HG03432 (cell line): ENCODE results near the gene DDX56.

Source experiments
- ATAC-seq: cut with Tn5 transposase; IDR thresholded peaks from one replicate; pipeline ENCODE4 v1.9.1; 2021; ENCODE audit warnings: mild to moderate bottlenecking, moderate library complexity; ENCODE audit not compliant: unreplicated experiment

DDX56 gene

GRCh38 chr7:44573464-44574286 is at the start of gene DDX56:
Gene DDX56 (minus strand): TSS chr7:44573908. CDS start chr7:44573895, 13 bp downstream.
- ATAC-seq: peak; percentile 93

- peak; percentile 79 for ATAC-seq
These were observed 48.8 kb upstream of the DDX56 start for GRCh38 chr7:44622342-44623151.

GRCh38 chr7:44621750-44622103 is 48.0 kb upstream of the DDX56 start:
- ATAC-seq: no peak

- ATAC-seq: no peak
These were observed 47.5 kb upstream of the DDX56 start for GRCh38 chr7:44621034-44621749.

DNA sequence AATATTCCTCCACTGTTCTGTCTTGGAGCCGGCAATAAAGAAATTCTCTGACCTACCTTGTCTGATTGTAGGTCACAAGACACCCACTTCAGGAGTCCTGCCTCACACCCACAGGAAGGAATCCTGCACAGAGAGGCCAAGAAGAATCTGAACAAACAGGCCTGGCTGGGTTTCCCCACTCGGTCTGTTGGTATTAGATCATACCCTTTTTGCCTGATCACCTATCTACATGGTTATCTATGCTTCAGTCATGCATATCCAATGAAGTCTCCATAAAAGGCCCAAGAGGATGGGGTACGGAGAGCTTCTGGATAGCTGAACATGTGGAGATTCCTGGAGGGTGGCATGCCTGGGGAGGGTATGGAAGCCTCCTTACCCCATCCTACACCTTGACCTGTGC is 45.0 kb upstream of the DDX56 start:
- ATAC-seq: no peak

GRCh38 chr7:44618045-44618444 is 44.3 kb upstream of the DDX56 start:
- ATAC-seq: no peak

DNA sequence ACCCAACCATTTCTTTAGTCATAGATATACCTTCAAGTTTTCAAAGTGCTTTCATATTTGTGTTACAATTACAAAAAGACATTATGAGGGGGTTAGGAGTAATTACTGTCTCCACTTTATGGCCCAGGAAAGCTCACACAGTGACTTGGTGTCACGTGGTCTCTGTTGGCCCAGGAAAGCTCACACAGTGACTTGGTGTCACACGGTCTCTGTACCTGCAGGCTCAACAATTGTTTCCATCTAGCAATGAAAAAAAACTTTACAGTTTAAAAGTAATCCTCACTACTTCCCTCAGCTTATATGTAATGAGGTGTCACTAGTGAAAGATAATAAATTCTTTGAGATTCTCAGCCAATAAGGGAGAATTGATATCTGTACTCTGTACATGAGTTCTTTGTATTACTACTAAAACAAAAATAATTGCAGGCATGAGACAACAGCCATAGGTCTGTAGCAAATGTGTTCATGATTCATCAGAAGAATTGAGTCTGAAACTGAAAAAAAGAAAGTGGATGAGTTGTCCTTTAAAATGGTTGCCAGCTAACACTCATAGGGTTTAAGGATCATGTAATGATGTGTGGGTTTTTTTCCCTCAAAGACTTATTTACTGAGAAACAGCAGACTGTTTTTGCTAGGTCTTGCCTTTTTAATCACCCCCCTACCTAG is 43.6 kb upstream of the DDX56 start:
- ATAC-seq: peak; percentile 52

- ATAC-seq: no peak
These were observed 42.8 kb upstream of the DDX56 start for GRCh38 chr7:44616545-44616944.

- no peak for ATAC-seq
These were observed 42.1 kb upstream of the DDX56 start for GRCh38 chr7:44615793-44616192.

DNA sequence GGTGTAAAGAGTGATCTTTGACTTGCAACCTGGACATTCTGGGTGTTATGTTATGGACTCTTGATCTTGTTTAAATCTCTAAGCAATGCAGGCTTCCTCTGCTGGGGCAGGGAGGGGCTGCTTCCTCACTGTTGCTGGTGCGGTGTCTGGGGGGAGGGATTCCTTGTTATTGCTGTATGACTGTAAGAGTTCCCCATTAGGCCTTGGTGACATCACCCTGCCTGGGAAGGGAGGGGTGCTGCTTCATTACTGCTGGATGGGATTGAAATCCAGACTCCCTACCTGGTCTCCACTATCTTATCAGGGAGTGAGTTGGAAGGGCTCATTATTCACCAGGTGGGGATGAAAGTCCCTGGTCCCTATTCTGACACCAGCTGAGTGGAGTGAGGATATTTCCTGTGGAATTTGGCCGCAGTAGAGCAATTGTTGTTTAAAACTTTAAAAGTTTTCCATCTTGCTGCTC is 41.5 kb upstream of the DDX56 start:
- no peak for ATAC-seq

- no peak for ATAC-seq
These were observed 36.1 kb upstream of the DDX56 start for GRCh38 chr7:44609829-44610228.

GRCh38 chr7:44608916-44609648 is 35.4 kb upstream of the DDX56 start:
- ATAC-seq: no peak

GRCh38 chr7:44607141-44608068 is 33.7 kb upstream of the DDX56 start:
- no peak for ATAC-seq

GRCh38 chr7:44606341-44607140 is 32.8 kb upstream of the DDX56 start, which contains the start of gene OGDH:
Gene OGDH (plus strand): TSS chr7:44606627. CDS start chr7:44624344, 17,717 bp downstream.
- peak; percentile 95 for ATAC-seq

DNA sequence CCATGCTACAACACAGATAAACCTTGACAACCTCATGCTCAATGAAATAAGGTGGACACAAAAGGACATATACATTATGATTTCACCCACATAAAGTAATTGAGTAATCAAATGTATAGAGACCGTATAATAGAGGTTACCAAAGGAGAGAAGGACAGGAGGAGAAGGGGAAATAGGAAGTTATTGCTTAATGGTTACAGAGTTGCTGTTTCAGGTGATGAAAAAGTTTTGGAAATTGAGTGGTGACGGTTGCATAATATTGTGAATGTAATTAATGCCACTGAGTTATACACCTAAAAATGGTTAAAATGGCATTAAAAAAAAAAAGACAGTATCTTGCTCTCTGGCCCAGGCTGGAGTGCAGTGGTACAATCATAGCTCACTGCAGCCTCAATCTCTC is 31.2 kb upstream of the DDX56 start:
- ATAC-seq: no peak

DNA sequence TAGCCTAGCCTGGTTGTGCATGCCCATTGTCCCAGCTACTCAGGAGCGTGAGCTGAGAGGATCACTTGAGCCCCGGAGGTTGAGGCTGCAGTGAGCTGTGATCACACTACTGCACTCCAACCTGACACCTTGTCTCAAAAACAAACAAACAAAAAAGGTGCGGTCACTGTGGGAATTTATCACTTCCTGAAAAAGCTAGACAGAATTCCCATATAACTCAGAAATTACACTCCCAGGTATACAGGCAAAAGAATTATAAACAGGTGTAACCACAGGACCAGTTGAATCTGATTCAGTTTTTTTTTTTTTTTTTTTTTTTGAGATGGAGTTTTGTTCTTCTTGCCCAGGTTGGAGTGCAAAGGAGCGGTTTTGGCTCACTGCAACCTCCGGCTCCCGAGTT is 29.5 kb upstream of the DDX56 start:
- no peak for ATAC-seq

- ATAC-seq: no peak
These were observed 28.8 kb upstream of the DDX56 start for GRCh38 chr7:44602576-44602910.

- ATAC-seq: no peak
These were observed 25.5 kb upstream of the DDX56 start for GRCh38 chr7:44599222-44599621.
